OCI-LY3 (cell line): ENCODE measurements around the gene SPATA12.

Source experiments
- EZH2phosphoT487 ChIP-seq: fragments of 200-600 bp; shearing (Covaris generic); IDR thresholded peaks from 2 replicates; pipeline ENCODE4 v1.6.1; 2018; ENCODE audit warnings: antibody characterized with exemption, mixed run types, low read depth
- TF ChIP-seq, protein P1 (sequence below): fragments of 200-600, 300-600 bp; sonication (generic); IDR thresholded peaks from 2 replicates; pipeline ENCODE4 v1.5.1; 2014; ENCODE audit warnings: antibody characterized with exemption, low read length, low read depth

- TF ChIP-seq, protein P1, sequence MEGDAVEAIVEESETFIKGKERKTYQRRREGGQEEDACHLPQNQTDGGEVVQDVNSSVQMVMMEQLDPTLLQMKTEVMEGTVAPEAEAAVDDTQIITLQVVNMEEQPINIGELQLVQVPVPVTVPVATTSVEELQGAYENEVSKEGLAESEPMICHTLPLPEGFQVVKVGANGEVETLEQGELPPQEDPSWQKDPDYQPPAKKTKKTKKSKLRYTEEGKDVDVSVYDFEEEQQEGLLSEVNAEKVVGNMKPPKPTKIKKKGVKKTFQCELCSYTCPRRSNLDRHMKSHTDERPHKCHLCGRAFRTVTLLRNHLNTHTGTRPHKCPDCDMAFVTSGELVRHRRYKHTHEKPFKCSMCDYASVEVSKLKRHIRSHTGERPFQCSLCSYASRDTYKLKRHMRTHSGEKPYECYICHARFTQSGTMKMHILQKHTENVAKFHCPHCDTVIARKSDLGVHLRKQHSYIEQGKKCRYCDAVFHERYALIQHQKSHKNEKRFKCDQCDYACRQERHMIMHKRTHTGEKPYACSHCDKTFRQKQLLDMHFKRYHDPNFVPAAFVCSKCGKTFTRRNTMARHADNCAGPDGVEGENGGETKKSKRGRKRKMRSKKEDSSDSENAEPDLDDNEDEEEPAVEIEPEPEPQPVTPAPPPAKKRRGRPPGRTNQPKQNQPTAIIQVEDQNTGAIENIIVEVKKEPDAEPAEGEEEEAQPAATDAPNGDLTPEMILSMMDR, result no peak
- TF ChIP-seq EZH2phosphoT487, result no peak
Measured at GRCh38 chr3:57079474-57079831, 19.0 kb downstream of the SPATA12 start.
